ENCODE data around the gene PGM2.

PGM2 gene

GRCh38 chr4:37872310-37872988 is 46.0 kb downstream of the PGM2 start:
- peak; percentile 21 for DNase-seq
- Histone ChIP-seq H3K79me2 (ENCODE audit: low read length) (no peaks in the 10 kb centered on the region), H3K36me3 (replicated peaks; ENCODE audit: insufficient read depth, low read length) (no peaks in the 10 kb centered on the region), H3K9me2 (replicated peaks; ENCODE audit: insufficient read depth, low read length) (no peaks in the 10 kb centered on the region), H3K27me3 (replicated peaks; ENCODE audit: insufficient read depth, low read length) (no peaks in the 10 kb centered on the region), H3K4me3 (ENCODE audit: low read length) (no peak overlapping the region), H3K4me1 (ENCODE audit: low read length) (peaks cover 10% of the 10 kb centered on the region), H2AFZ (ENCODE audit: low read length) (no peak overlapping the region), H3K9ac (ENCODE audit: low read length) (no peak overlapping the region), H3K27ac (ENCODE audit: low read length) (no peak overlapping the region), H3K4me2 (ENCODE audit: low read depth, low read length) (peak overlapping the region; percentile 14; the same call in 1 of the 2 replicates), H3K9me3 (replicated peaks; ENCODE audit: insufficient read depth, low read length) (no peaks in the 10 kb centered on the region), H3F3A (ENCODE audit: insufficient read depth, low read length) (no peaks in the 10 kb centered on the region), H4K20me1 (ENCODE audit: insufficient read depth, low read length) (no peaks in the 10 kb centered on the region)
- TF ChIP-seq CTCF (IDR thresholded peaks at IDR 0.05; ENCODE audit: low read length): no peak; the same call in 1 of the 2 replicates
- no peak for TF ChIP-seq EZH2 (optimal IDR thresholded peaks at IDR 0.05; ENCODE audit: low read depth, low read length)
- TF ChIP-seq EZH2phosphoT487 (IDR thresholded peaks at IDR 0.05; ENCODE audit: low read length): no peak

- H3K4me2 ChIP-seq (ENCODE audit: low read depth, low read length): no peak overlapping the region
- H3K9me3 ChIP-seq (replicated peaks; ENCODE audit: insufficient read depth, low read length): no peaks in the 10 kb centered on the region
- H3K36me3 ChIP-seq (replicated peaks; ENCODE audit: insufficient read depth, low read length): no peaks in the 10 kb centered on the region
- no peak overlapping the region for H2AFZ ChIP-seq (ENCODE audit: low read length)
- no peaks in the 10 kb centered on the region for H3K79me2 ChIP-seq (ENCODE audit: low read length)
- H4K20me1 ChIP-seq (ENCODE audit: insufficient read depth, low read length): no peaks in the 10 kb centered on the region
- H3F3A ChIP-seq (ENCODE audit: insufficient read depth, low read length): no peaks in the 10 kb centered on the region
- H3K27ac ChIP-seq (ENCODE audit: low read length): no peak overlapping the region
- H3K4me1 ChIP-seq (ENCODE audit: low read length): peaks cover 10% of the 10 kb centered on the region
- H3K9me2 ChIP-seq (replicated peaks; ENCODE audit: insufficient read depth, low read length): no peaks in the 10 kb centered on the region
- TF ChIP-seq EZH2phosphoT487 (IDR thresholded peaks at IDR 0.05; ENCODE audit: low read length) (no peak), EZH2 (optimal IDR thresholded peaks at IDR 0.05; ENCODE audit: low read depth, low read length) (no peak), CTCF (IDR thresholded peaks at IDR 0.05; ENCODE audit: low read length) (no peak)
- DNase-seq: no peak
- H3K4me3 ChIP-seq (ENCODE audit: low read length): no peak overlapping the region
- H3K27me3 ChIP-seq (replicated peaks; ENCODE audit: insufficient read depth, low read length): no peaks in the 10 kb centered on the region
- no peak overlapping the region for H3K9ac ChIP-seq (ENCODE audit: low read length)
These were observed 46.9 kb downstream of the PGM2 start for GRCh38 chr4:37873386-37873785.

- H3K27me3 ChIP-seq (replicated peaks; ENCODE audit: insufficient read depth, low read length): no peaks in the 10 kb centered on the region
- DNase-seq: no peak
- H3K79me2 ChIP-seq (ENCODE audit: low read length): no peaks in the 10 kb centered on the region
- H3K27ac ChIP-seq (ENCODE audit: low read length): no peak overlapping the region
- no peak overlapping the region for H3K4me2 ChIP-seq (ENCODE audit: low read depth, low read length)
- H3K36me3 ChIP-seq (replicated peaks; ENCODE audit: insufficient read depth, low read length): no peaks in the 10 kb centered on the region
- H3K9me3 ChIP-seq (replicated peaks; ENCODE audit: insufficient read depth, low read length): no peaks in the 10 kb centered on the region
- TF ChIP-seq EZH2phosphoT487 (IDR thresholded peaks at IDR 0.05; ENCODE audit: low read length) (no peak), CTCF (IDR thresholded peaks at IDR 0.05; ENCODE audit: low read length) (no peak), EZH2 (optimal IDR thresholded peaks at IDR 0.05; ENCODE audit: low read depth, low read length) (no peak)
- H3K9ac ChIP-seq (ENCODE audit: low read length): no peak overlapping the region
- H3K4me3 ChIP-seq (ENCODE audit: low read length): no peak overlapping the region
- no peaks in the 10 kb centered on the region for H3F3A ChIP-seq (ENCODE audit: insufficient read depth, low read length)
- H2AFZ ChIP-seq (ENCODE audit: low read length): no peak overlapping the region
- H3K9me2 ChIP-seq (replicated peaks; ENCODE audit: insufficient read depth, low read length): no peaks in the 10 kb centered on the region
- H3K4me1 ChIP-seq (ENCODE audit: low read length): peaks cover 10% of the 10 kb centered on the region
- no peaks in the 10 kb centered on the region for H4K20me1 ChIP-seq (ENCODE audit: insufficient read depth, low read length)
These were observed 49.7 kb downstream of the PGM2 start for GRCh38 chr4:37876156-37876555.

Measured in MM.1S (cell line).